DOHH2 (cell line): ENCODE results near the gene LIPC.

Source experiments
- H3F3A ChIP-seq: fragments of 200-600 bp; sonication (generic), shearing (Covaris generic); 2 replicates; pipeline ENCODE4 v1.6.0; 2016; ENCODE audit warnings: antibody characterized with exemption, mild to moderate bottlenecking; ENCODE audit not compliant: control insufficient read depth, insufficient read depth
- H3K27ac ChIP-seq: fragments of 200-600 bp; sonication (generic); 2 replicates; pipeline ENCODE4 v1.5.1; 2014; ENCODE audit warnings: low read depth, mild to moderate bottlenecking, low read length, moderate library complexity
- H3K27me3 ChIP-seq: fragments of 200-600 bp; sonication (generic); 2 replicates; pipeline ENCODE4 v1.6.1; 2014; ENCODE audit warnings: mild to moderate bottlenecking, low read length, mixed read lengths; ENCODE audit not compliant: control insufficient read depth
- H3K36me3 ChIP-seq: fragments of 200-600 bp; sonication (generic); 2 replicates; pipeline ENCODE4 v1.6.1; 2014; ENCODE audit warnings: mild to moderate bottlenecking, low read length, moderate library complexity, mixed read lengths; ENCODE audit not compliant: control insufficient read depth
- H3K4me1 ChIP-seq: fragments of 200-600 bp; sonication (generic); 2 replicates; pipeline ENCODE4 v1.6.1; 2014; ENCODE audit warnings: mild to moderate bottlenecking, low read length, mixed read lengths; ENCODE audit not compliant: control insufficient read depth
- H3K4me2 ChIP-seq: fragments of 200-600 bp; sonication (generic); 2 replicates; pipeline ENCODE4 v1.6.0; 2014; ENCODE audit warnings: mild to moderate bottlenecking, low read length, moderate library complexity
- H3K4me3 ChIP-seq: fragments of 200-600 bp; sonication (generic); 2 replicates; pipeline ENCODE4 v1.5.1; 2014; ENCODE audit warnings: mild to moderate bottlenecking, low read length, mixed read lengths
- H3K79me2 ChIP-seq: fragments of 200-600 bp; sonication (generic); 2 replicates; pipeline ENCODE4 v1.6.1; 2014; ENCODE audit warnings: mild to moderate bottlenecking, low read length, mixed read lengths; ENCODE audit not compliant: control insufficient read depth
- H3K9me2 ChIP-seq: fragments of 200-600 bp; sonication (generic); replicated peaks from 2 replicates; pipeline ENCODE4 v1.6.1; 2014; ENCODE audit warnings: mild to moderate bottlenecking, low read length, mixed read lengths; ENCODE audit not compliant: control insufficient read depth
- H3K9me3 ChIP-seq: fragments of 200-600 bp; sonication (generic); 2 replicates; pipeline ENCODE4 v1.6.1; 2014; ENCODE audit warnings: antibody characterized with exemption, low read length, mixed read lengths; ENCODE audit not compliant: control insufficient read depth, insufficient read depth
- H4K20me1 ChIP-seq: fragments of 200-600 bp; sonication (generic); 2 replicates; pipeline ENCODE4 v1.6.0; 2014; ENCODE audit warnings: low read depth, mild to moderate bottlenecking, antibody characterized with exemption, low read length, moderate library complexity; ENCODE audit not compliant: control insufficient read depth, insufficient read depth
- EZH2phosphoT487 ChIP-seq: fragments of 200-600 bp; sonication (generic); IDR thresholded peaks from 2 replicates; pipeline ENCODE4 v1.6.1; 2017; ENCODE audit warnings: borderline replicate concordance, mild to moderate bottlenecking, antibody characterized with exemption, low read length, moderate library complexity, mixed read lengths
- TF ChIP-seq, protein P1 (sequence below): fragments of 200-600 bp; sonication (generic); IDR thresholded peaks from one replicate; pipeline ENCODE4 v1.5.1; 2014; ENCODE audit warnings: antibody characterized with exemption, mild to moderate bottlenecking, low read depth, low read length; ENCODE audit not compliant: poor library complexity, severe bottlenecking

The LIPC gene

DNA sequence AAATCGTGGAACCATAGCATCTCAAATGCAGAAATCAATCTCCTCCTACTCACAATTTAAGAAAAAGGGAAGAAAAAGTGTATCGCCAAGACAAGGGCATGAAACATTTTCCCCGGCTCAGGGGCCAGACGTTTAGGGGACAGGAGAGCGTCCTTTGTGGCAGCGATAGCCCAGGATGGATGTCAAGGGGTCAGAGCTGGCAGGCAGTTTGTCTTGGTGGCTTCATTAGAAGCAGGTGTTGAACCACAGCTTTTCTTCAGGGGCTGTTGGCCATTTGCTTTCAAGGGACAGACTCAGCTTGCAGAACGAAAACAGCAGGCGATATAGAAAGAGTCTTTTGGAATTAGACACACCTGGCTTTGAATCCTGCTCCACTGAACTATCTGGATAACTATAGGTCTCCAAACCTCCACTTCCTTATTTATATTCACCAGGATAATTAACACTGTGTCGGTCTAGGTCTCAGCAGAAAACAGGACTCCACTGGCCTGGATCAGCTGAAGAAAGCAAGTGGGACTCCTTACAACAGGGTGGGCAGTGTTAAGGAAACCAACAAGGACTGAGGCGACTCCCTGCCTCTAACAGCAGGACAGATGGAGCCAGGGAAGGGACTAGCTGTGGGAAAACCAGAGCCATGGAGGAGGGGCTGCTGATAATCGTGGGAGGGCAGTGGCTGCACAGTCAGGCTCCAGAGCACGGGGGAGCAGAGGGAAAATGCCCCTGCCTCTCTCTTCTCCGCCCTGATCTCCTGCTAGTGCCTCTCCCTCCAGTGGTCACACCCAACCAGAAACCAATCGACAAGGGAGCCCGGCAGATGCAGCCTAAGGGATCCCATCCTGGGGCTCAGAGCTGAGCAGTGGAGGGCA, 123.6 kb downstream of the LIPC start:
- no peaks in the 10 kb centered on the region; the same call in 1 of the 2 replicates for H3K27me3 ChIP-seq

DNA sequence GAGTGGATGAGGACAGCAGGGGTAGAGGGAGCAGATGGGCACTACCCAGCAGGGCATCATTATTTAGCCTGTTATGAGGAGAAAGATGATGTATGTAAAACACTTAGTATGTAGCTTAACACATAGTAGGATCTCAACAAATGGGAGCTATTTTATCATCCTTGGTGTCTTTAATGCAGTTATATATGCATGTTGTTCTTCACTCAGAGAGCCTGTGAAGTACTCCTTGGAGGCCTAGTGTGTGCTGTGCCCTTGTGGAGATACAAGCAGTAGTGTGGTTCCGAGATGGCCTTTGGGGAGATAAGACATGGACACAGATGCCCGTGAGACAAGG, 124.2 kb downstream of the LIPC start:
- no peaks in the 10 kb centered on the region for H3K79me2 ChIP-seq
- H3K36me3 ChIP-seq = no peaks in the 10 kb centered on the region
- no peaks in the 10 kb centered on the region for H3F3A ChIP-seq
- H3K4me3 ChIP-seq = no peak overlapping the region
- no peaks in the 10 kb centered on the region for H3K9me2 ChIP-seq
- no peaks in the 10 kb centered on the region; the same call in 1 of the 2 replicates for H3K27me3 ChIP-seq
- no peak overlapping the region for H3K4me2 ChIP-seq
- H3K4me1 ChIP-seq = no peaks in the 10 kb centered on the region
- H3K9me3 ChIP-seq = no peaks in the 10 kb centered on the region
- no peak overlapping the region for H3K27ac ChIP-seq
- TF ChIP-seq EZH2phosphoT487 = no peak
- H4K20me1 ChIP-seq = no peaks in the 10 kb centered on the region

More for the DNA sequence above, 123.6 kb downstream of the LIPC start:
- Histone ChIP-seq H4K20me1 (no peaks in the 10 kb centered on the region), H3K79me2 (no peaks in the 10 kb centered on the region), H3K9me2 (no peaks in the 10 kb centered on the region), H3K4me2 (no peak overlapping the region), H3F3A (no peaks in the 10 kb centered on the region), H3K27ac (no peak overlapping the region), H3K36me3 (no peaks in the 10 kb centered on the region), H3K9me3 (no peaks in the 10 kb centered on the region), H3K4me3 (no peak overlapping the region), H3K4me1 (no peaks in the 10 kb centered on the region)
- TF ChIP-seq, protein P1, sequence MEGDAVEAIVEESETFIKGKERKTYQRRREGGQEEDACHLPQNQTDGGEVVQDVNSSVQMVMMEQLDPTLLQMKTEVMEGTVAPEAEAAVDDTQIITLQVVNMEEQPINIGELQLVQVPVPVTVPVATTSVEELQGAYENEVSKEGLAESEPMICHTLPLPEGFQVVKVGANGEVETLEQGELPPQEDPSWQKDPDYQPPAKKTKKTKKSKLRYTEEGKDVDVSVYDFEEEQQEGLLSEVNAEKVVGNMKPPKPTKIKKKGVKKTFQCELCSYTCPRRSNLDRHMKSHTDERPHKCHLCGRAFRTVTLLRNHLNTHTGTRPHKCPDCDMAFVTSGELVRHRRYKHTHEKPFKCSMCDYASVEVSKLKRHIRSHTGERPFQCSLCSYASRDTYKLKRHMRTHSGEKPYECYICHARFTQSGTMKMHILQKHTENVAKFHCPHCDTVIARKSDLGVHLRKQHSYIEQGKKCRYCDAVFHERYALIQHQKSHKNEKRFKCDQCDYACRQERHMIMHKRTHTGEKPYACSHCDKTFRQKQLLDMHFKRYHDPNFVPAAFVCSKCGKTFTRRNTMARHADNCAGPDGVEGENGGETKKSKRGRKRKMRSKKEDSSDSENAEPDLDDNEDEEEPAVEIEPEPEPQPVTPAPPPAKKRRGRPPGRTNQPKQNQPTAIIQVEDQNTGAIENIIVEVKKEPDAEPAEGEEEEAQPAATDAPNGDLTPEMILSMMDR = no peak
- no peak for TF ChIP-seq EZH2phosphoT487

DNA sequence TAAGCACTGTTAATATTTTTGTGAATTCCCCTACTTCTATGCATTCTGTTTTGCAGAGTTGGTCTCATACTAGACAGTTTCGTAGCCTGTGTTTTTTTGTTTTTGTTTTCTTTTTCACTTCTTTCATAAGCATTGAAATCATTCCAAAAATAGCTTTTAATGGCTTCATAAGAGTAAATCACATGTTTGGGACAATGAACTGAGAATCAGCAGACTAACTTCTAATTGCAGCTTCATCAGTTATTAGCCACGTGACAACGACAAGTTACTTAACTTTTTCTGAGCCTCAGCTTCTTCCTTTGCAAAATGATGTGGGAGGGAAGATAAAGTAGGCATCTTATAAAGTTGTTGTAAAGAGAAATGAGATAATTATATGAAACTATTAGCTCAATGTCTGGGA, 124.8 kb downstream of the LIPC start:
- Histone ChIP-seq H3K4me1 (no peaks in the 10 kb centered on the region), H3K9me2 (no peaks in the 10 kb centered on the region), H3K79me2 (no peaks in the 10 kb centered on the region), H3K36me3 (no peaks in the 10 kb centered on the region), H4K20me1 (no peaks in the 10 kb centered on the region), H3K9me3 (no peaks in the 10 kb centered on the region), H3K4me3 (no peak overlapping the region), H3F3A (no peaks in the 10 kb centered on the region), H3K4me2 (no peak overlapping the region), H3K27me3 (no peaks in the 10 kb centered on the region; the same call in 1 of the 2 replicates), H3K27ac (no peak overlapping the region)
- TF ChIP-seq EZH2phosphoT487 = no peak
- TF ChIP-seq, protein P1 = no peak

GRCh38 chr15:58558777-58559176, 127.0 kb downstream of the LIPC start:
- Histone ChIP-seq H3F3A (no peaks in the 10 kb centered on the region), H3K9me2 (no peaks in the 10 kb centered on the region), H3K4me2 (no peak overlapping the region), H3K4me3 (no peak overlapping the region), H3K36me3 (no peaks in the 10 kb centered on the region), H3K27ac (no peak overlapping the region), H3K4me1 (no peaks in the 10 kb centered on the region), H4K20me1 (no peaks in the 10 kb centered on the region), H3K27me3 (peaks cover 6% of the 10 kb centered on the region; the same call in 1 of the 2 replicates), H3K79me2 (no peaks in the 10 kb centered on the region), H3K9me3 (no peaks in the 10 kb centered on the region)
- TF ChIP-seq, protein P1 = no peak
- TF ChIP-seq EZH2phosphoT487 = no peak
